ENCODE results near the gene IRF2BP2. TPM values are rescaled to one million over a fixed set of nuclear protein-coding genes. Genes with fewer than 3 reads are reported as not detected.
A peak's percentile ranks its signal among the peaks of the same experiment; 100 is the strongest.

Gene IRF2BP2
- total and polyA plus RNA-seq, 7 experiments from 2014 or later, result 28.7 to 413 (median 159) TPM

DNA sequence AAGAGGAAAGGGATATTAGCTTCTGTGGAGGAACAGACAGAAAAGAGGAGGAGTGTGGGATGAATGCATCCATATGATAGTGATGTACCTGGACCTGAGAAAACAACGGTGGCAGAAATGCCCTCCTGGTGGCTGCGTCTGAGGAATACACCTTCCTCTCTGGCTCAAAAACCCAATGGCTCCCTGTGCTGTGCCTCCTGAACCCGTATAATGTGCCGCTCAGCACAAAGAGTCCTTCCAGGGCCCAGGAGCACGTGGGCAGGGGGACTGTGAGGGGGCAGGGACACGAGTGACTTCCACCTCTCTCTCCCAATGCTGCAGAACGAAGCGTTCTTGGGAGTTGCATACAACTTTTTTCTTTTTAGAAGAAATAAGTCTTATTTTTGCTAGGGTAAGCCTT, 31.2 kb downstream of the IRF2BP2 start:
- ATAC-seq (no peak), DNase-seq (no peak)
- Mint-ChIP-seq H3K9me3 (no peaks in the 10 kb centered on the region), H3K27ac (peak overlapping the region in 2 of 9 donors; percentile 9 to 75), H3K27me3 (peaks cover 0 to 6% (median 0%) of the 10 kb centered on the region in 5 donors), H3K4me1 (peaks cover 0 to 13% (median 3%) of the 10 kb centered on the region in 7 donors), H3K4me3 (no peak overlapping the region), H3K36me3 (peaks cover 0 to 7% (median 0%) of the 10 kb centered on the region in 5 donors)
- Histone ChIP-seq H3K27me3 (ENCODE audit: control insufficient read depth in 2 of 2, insufficient read depth in 2 of 2, low read length in 2 of 2) (no peaks in the 10 kb centered on the region), H3K36me3 (ENCODE audit: control insufficient read depth in 2 of 3, insufficient read depth in 3 of 3, low read length in 3 of 3) (no peaks in the 10 kb centered on the region), H3K4me1 (ENCODE audit: control insufficient read depth in 2 of 2, insufficient read depth in 2 of 2, low read length in 2 of 2) (no peaks in the 10 kb centered on the region), H3K4me3 (ENCODE audit: low read length) (no peak overlapping the region), H3K27ac (ENCODE audit: low read depth, low read length) (no peak overlapping the region), H3K9me3 (ENCODE audit: control insufficient read depth in 2 of 3, low read length in 3 of 3) (no peaks in the 10 kb centered on the region)
- ChIA-PET CTCF (interaction anchor here (1.0 kb wide), 1 partner anchor 19 kb away, joined by 3 read pairs; no protein-coding TSS in a partner anchor), POLR2A (no interaction called here)
- intact Hi-C loops (cut with micrococcal nuclease), result no loop called here

- Histone ChIP-seq H3K27ac (ENCODE audit: low read depth, low read length) (no peak overlapping the region), H3K9me3 (ENCODE audit: control insufficient read depth in 2 of 3, low read length in 3 of 3) (no peaks in the 10 kb centered on the region), H3K27me3 (ENCODE audit: control insufficient read depth in 2 of 2, insufficient read depth in 2 of 2, low read length in 2 of 2) (no peaks in the 10 kb centered on the region), H3K36me3 (ENCODE audit: control insufficient read depth in 2 of 3, insufficient read depth in 3 of 3, low read length in 3 of 3) (no peaks in the 10 kb centered on the region), H3K4me1 (ENCODE audit: control insufficient read depth in 2 of 2, insufficient read depth in 2 of 2, low read length in 2 of 2) (no peaks in the 10 kb centered on the region), H3K4me3 (ENCODE audit: low read length) (no peak overlapping the region)
- Mint-ChIP-seq H3K36me3 (peaks cover 0 to 7% (median 0%) of the 10 kb centered on the region in 5 donors), H3K27me3 (peaks cover 0 to 6% (median 0%) of the 10 kb centered on the region in 5 donors), H3K4me3 (no peak overlapping the region), H3K27ac (no peak overlapping the region), H3K4me1 (peaks cover 0 to 9% (median 5%) of the 10 kb centered on the region in 7 donors), H3K9me3 (no peaks in the 10 kb centered on the region)
- POLR2A ChIA-PET, result no interaction called here
- intact Hi-C loops (cut with micrococcal nuclease), result no loop called here
- ATAC-seq (no peak), DNase-seq (no peak)
- CTCF ChIA-PET, result interaction anchor here (0.6 to 1.0 kb wide), 3 partner anchors 18 to 1098 kb away, joined by 3 read pairs; no protein-coding TSS in a partner anchor
Measured at GRCh38 chr1:234578087-234578486, 31.9 kb downstream of the IRF2BP2 start.

DNA sequence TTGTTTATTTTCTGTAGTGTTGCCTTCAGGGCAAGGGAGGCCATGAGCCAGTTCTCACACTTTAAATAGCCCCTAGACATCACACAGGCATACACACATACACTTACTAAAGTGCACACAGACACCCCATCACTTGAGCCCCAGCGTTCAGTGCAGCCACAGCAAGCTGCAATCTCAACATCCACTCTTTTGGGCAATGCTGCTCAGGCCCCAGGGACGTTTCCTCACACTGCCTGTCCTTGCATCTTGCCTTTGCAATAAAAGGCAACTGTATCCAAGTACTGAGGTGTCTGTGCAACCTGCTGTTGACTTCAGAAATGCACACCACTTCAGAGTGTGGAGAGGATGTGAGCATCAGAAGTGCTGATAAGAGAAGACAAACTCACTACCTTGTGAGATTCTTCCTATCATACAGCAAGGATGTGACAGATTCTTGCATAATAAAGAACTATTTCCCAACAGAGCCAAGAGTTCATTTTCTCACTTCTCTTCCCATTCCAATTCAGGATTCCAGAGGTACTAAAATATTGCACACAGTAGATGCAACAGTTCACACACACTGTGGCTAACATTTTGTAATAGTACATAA, 36.2 kb downstream of the IRF2BP2 start:
- H3K27me3 Mint-ChIP-seq, result peaks cover 0 to 6% (median 0%) of the 10 kb centered on the region in 5 donors
- no peaks in the 10 kb centered on the region for H3K36me3 Mint-ChIP-seq
- H3K9me3 Mint-ChIP-seq, result no peaks in the 10 kb centered on the region
- no peak overlapping the region for H3K4me3 ChIP-seq (ENCODE audit: low read length)
- H3K4me1 Mint-ChIP-seq, result peaks cover 0 to 9% (median 5%) of the 10 kb centered on the region in 7 donors
- intact Hi-C loops (cut with micrococcal nuclease), result no loop called here
- POLR2A ChIA-PET, result no interaction called here
- ATAC-seq (no peak), DNase-seq (peak in 4 of 9 donors; percentile 8 to 13 (median 11))
- H3K4me3 Mint-ChIP-seq, result no peak overlapping the region
- H3K9me3 ChIP-seq (ENCODE audit: control insufficient read depth in 2 of 3, low read length in 3 of 3), result no peaks in the 10 kb centered on the region
- H3K27ac Mint-ChIP-seq, result peak overlapping the region in 1 of 9 donors; percentile 16
- no peaks in the 10 kb centered on the region for H3K4me1 ChIP-seq (ENCODE audit: control insufficient read depth in 2 of 2, insufficient read depth in 2 of 2, low read length in 2 of 2)
- CTCF ChIA-PET, result no interaction called here
- H3K27me3 ChIP-seq (ENCODE audit: control insufficient read depth in 2 of 2, insufficient read depth in 2 of 2, low read length in 2 of 2), result no peaks in the 10 kb centered on the region
- H3K36me3 ChIP-seq (ENCODE audit: control insufficient read depth in 2 of 3, insufficient read depth in 3 of 3, low read length in 3 of 3), result no peaks in the 10 kb centered on the region
- no peak overlapping the region for H3K27ac ChIP-seq (ENCODE audit: low read depth, low read length)

DNA sequence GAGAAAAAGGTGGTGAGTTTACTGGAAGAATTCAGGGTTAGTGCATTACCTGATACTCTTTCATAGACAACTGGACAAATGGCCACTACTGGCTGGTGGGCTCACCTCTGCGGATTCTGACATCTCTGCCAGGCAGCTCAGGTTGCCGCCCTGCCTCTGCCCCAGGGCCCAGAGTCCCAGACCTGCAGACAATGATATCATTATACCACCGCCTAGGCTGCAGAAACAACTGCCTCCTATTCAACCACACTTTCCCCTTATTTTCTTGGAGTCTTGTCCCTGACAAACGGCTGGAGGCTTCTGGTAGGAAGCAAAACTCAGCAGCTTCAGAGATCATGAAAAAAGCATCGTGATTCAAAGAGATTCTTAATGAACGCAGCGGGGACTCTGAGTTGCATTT, 37.0 kb downstream of the IRF2BP2 start:
- Histone ChIP-seq H3K36me3 (ENCODE audit: control insufficient read depth in 2 of 3, insufficient read depth in 3 of 3, low read length in 3 of 3) (no peaks in the 10 kb centered on the region), H3K4me3 (ENCODE audit: low read length) (no peak overlapping the region), H3K27ac (ENCODE audit: low read depth, low read length) (no peak overlapping the region), H3K9me3 (ENCODE audit: control insufficient read depth in 2 of 3, low read length in 3 of 3) (no peaks in the 10 kb centered on the region), H3K4me1 (ENCODE audit: control insufficient read depth in 2 of 2, insufficient read depth in 2 of 2, low read length in 2 of 2) (no peaks in the 10 kb centered on the region), H3K27me3 (ENCODE audit: control insufficient read depth in 2 of 2, insufficient read depth in 2 of 2, low read length in 2 of 2) (no peaks in the 10 kb centered on the region)
- ChIA-PET POLR2A (no interaction called here), CTCF (no interaction called here)
- no peak for DNase-seq
- intact Hi-C loops (cut with micrococcal nuclease), result no loop called here
- peaks cover 0 to 9% (median 5%) of the 10 kb centered on the region in 7 donors for H3K4me1 Mint-ChIP-seq
- no peak for ATAC-seq
- peaks cover 0 to 2% (median 0%) of the 10 kb centered on the region in 11 donors for H3K9me3 Mint-ChIP-seq
- no peaks in the 10 kb centered on the region for H3K36me3 Mint-ChIP-seq
- no peak overlapping the region for H3K4me3 Mint-ChIP-seq
- H3K27ac Mint-ChIP-seq, result no peak overlapping the region
- H3K27me3 Mint-ChIP-seq, result peaks cover 0 to 4% (median 0%) of the 10 kb centered on the region in 5 donors

- no peak for ATAC-seq
- Histone ChIP-seq H3K9me3 (ENCODE audit: control insufficient read depth in 2 of 3, low read length in 3 of 3) (no peaks in the 10 kb centered on the region), H3K4me1 (ENCODE audit: control insufficient read depth in 2 of 2, insufficient read depth in 2 of 2, low read length in 2 of 2) (no peaks in the 10 kb centered on the region), H3K27me3 (ENCODE audit: control insufficient read depth in 2 of 2, insufficient read depth in 2 of 2, low read length in 2 of 2) (no peaks in the 10 kb centered on the region), H3K27ac (ENCODE audit: low read depth, low read length) (no peak overlapping the region), H3K36me3 (ENCODE audit: control insufficient read depth in 2 of 3, insufficient read depth in 3 of 3, low read length in 3 of 3) (no peaks in the 10 kb centered on the region), H3K4me3 (ENCODE audit: low read length) (no peak overlapping the region)
- Mint-ChIP-seq H3K27ac (peak overlapping the region in 1 of 9 donors; percentile 62), H3K27me3 (peaks cover 0 to 6% (median 0%) of the 10 kb centered on the region in 5 donors), H3K36me3 (peaks cover 0 to 3% (median 0%) of the 10 kb centered on the region in 5 donors), H3K9me3 (peaks cover 0 to 4% (median 0%) of the 10 kb centered on the region in 11 donors), H3K4me3 (no peak overlapping the region), H3K4me1 (peaks cover 0 to 9% (median 5%) of the 10 kb centered on the region in 7 donors)
- DNase-seq, result no peak
- intact Hi-C loops (cut with micrococcal nuclease), result no loop called here
- ChIA-PET CTCF (interaction anchor here (0.6 kb wide), 1 partner anchor 581 kb away, joined by 3 read pairs; no protein-coding TSS in a partner anchor), POLR2A (no interaction called here)
Measured at GRCh38 chr1:234571702-234572101, 38.3 kb downstream of the IRF2BP2 start.

- no peaks in the 10 kb centered on the region for H3K4me1 ChIP-seq (ENCODE audit: control insufficient read depth in 2 of 2, insufficient read depth in 2 of 2, low read length in 2 of 2)
- ChIA-PET CTCF (no interaction called here), POLR2A (no interaction called here)
- Mint-ChIP-seq H3K9me3 (peaks cover 0 to 4% (median 0%) of the 10 kb centered on the region in 11 donors), H3K27me3 (peaks cover 0 to 6% (median 0%) of the 10 kb centered on the region in 5 donors), H3K36me3 (peaks cover 0 to 3% (median 0%) of the 10 kb centered on the region in 5 donors), H3K4me3 (no peak overlapping the region), H3K4me1 (peaks cover 0 to 9% (median 5%) of the 10 kb centered on the region in 7 donors), H3K27ac (no peak overlapping the region)
- no peak overlapping the region for H3K27ac ChIP-seq (ENCODE audit: low read depth, low read length)
- no peak for DNase-seq
- intact Hi-C loops (cut with micrococcal nuclease), result no loop called here
- no peaks in the 10 kb centered on the region for H3K36me3 ChIP-seq (ENCODE audit: control insufficient read depth in 2 of 3, insufficient read depth in 3 of 3, low read length in 3 of 3)
- no peak overlapping the region for H3K4me3 ChIP-seq (ENCODE audit: low read length)
- H3K27me3 ChIP-seq (ENCODE audit: control insufficient read depth in 2 of 2, insufficient read depth in 2 of 2, low read length in 2 of 2), result no peaks in the 10 kb centered on the region
- no peaks in the 10 kb centered on the region for H3K9me3 ChIP-seq (ENCODE audit: control insufficient read depth in 2 of 3, low read length in 3 of 3)
- ATAC-seq, result no peak
Measured at GRCh38 chr1:234570329-234571120, 39.5 kb downstream of the IRF2BP2 start.

Data from naive thymus-derived CD4-positive, alpha-beta T cell (primary cell).